HepG2 (cell line): ENCODE data around the gene WNT3A. TPM values are rescaled to one million over a fixed set of nuclear protein-coding genes. Genes with fewer than 3 reads are reported as not detected.

Source experiments
- ERF ChIP-seq: IDR thresholded peaks from 2 replicates; pipeline ENCODE4 v1.6.1; 2018; ENCODE audit warnings: missing biosample characterization, missing genetic modification reagents
- FOXA3 ChIP-seq: IDR thresholded peaks from 2 replicates; pipeline ENCODE4 v1.6.1; 2016; ENCODE audit warnings: missing genetic modification reagents, missing compliant biosample characterization
- FOXC1 ChIP-seq: sonication (generic); formaldehyde crosslinking; IDR thresholded peaks from 2 replicates; pipeline ENCODE4 v1.8.0; 2022; ENCODE audit warnings: mild to moderate bottlenecking, missing genetic modification reagents, borderline replicate concordance
- HES4 ChIP-seq: sonication (generic); formaldehyde crosslinking; IDR thresholded peaks from 2 replicates; pipeline ENCODE4 v1.9.0; 2021; ENCODE audit warnings: mild to moderate bottlenecking, missing genetic modification reagents, borderline replicate concordance
- KDM5B ChIP-seq: sonication (generic); formaldehyde crosslinking; IDR thresholded peaks from 2 replicates; pipeline ENCODE4 v1.4.0; 2020; ENCODE audit warnings: missing genetic modification reagents, mild to moderate bottlenecking, borderline replicate concordance
- NCOA1 ChIP-seq: sonication (generic); formaldehyde crosslinking; IDR thresholded peaks from 2 replicates; pipeline ENCODE4 v1.9.0; 2021; ENCODE audit warnings: missing genetic modification reagents
- RFXAP ChIP-seq: sonication (generic); formaldehyde crosslinking; IDR thresholded peaks from 2 replicates; pipeline ENCODE4 v1.4.0; 2020; ENCODE audit warnings: missing genetic modification reagents, borderline replicate concordance
- SALL2 ChIP-seq: sonication (generic); formaldehyde crosslinking; IDR thresholded peaks from 2 replicates; pipeline ENCODE4 v1.8.1; 2023; ENCODE audit warnings: mild to moderate bottlenecking, missing genetic modification reagents, inconsistent platforms
- YY1 ChIP-seq: IDR thresholded peaks from 2 replicates; pipeline ENCODE4 v1.6.1; 2011; ENCODE audit warnings: low read length, low read depth, moderate library complexity, mild to moderate bottlenecking; ENCODE audit not compliant: insufficient read depth, insufficient replicate concordance
- ZFP1 ChIP-seq: IDR thresholded peaks from 2 replicates; pipeline ENCODE4 v1.6.1; 2016
- ZNF431 ChIP-seq: sonication (generic); formaldehyde crosslinking; IDR thresholded peaks from 2 replicates; pipeline ENCODE4 v1.9.0; 2022; ENCODE audit warnings: missing genetic modification reagents, low read depth, mild to moderate bottlenecking, borderline replicate concordance
- ZNF547 ChIP-seq: sonication (generic); formaldehyde crosslinking; IDR thresholded peaks from 2 replicates; pipeline ENCODE4 v1.5.1; 2020; ENCODE audit warnings: mild to moderate bottlenecking, missing genetic modification reagents
- ZNF563 ChIP-seq: sonication (generic); formaldehyde crosslinking; IDR thresholded peaks from 2 replicates; pipeline ENCODE4 v1.8.0; 2022; ENCODE audit warnings: mild to moderate bottlenecking, moderate library complexity, missing genetic modification reagents
- ZNF672 ChIP-seq: sonication (generic); formaldehyde crosslinking; IDR thresholded peaks from 2 replicates; pipeline ENCODE4 v1.8.1; 2022; ENCODE audit warnings: missing genetic modification reagents
- ZNF747 ChIP-seq: sonication (generic); formaldehyde crosslinking; IDR thresholded peaks from 2 replicates; pipeline ENCODE4 v1.8.1; 2023; ENCODE audit warnings: missing genetic modification reagents, mild to moderate bottlenecking, borderline replicate concordance
- polyA plus RNA-seq, 8 experiments: library from polyadenylated mRNA; depleted of rRNA in 3 of 8; stranded (reverse) in 7 of 8; unstranded in 1 of 8; fragments of >200 nt; fragmentation: Illumina TruSeq in 4 of 8; extraction: Trizol in 4 of 8; gene quantifications; 2 replicates each; pipeline versions ENCODE4 v1.2.1 to v1.2.3, GENCODE V29; 2011 to 2016; ENCODE audit warnings: low read depth in 4 of 8, missing spikeins in 1 of 8, mixed read lengths in 1 of 8; ENCODE audit not compliant: insufficient read depth in 1 of 8
- total RNA-seq, 5 experiments: library from RNA; depleted of rRNA; stranded (reverse); fragments of >200 nt; fragmentation: Illumina TruSeq; extraction: Trizol; gene quantifications; 2 replicates each; pipeline ENCODE4 v1.2.3, GENCODE V29; 2016; ENCODE audit warnings: low read depth in 1 of 5
- TF ChIP-seq, protein P1 (sequence below): sonication (generic); formaldehyde crosslinking; IDR thresholded peaks from 2 replicates; pipeline ENCODE4 v1.4.0; 2020; ENCODE audit warnings: missing genetic modification reagents
- TF ChIP-seq, protein P2 (sequence below): IDR thresholded peaks from 2 replicates; pipeline ENCODE4 v1.6.1; 2016; ENCODE audit warnings: missing compliant biosample characterization, missing genetic modification reagents, borderline replicate concordance
- TF ChIP-seq, protein P3 (sequence below): sonication (generic); formaldehyde crosslinking; IDR thresholded peaks from 2 replicates; pipeline ENCODE4 v1.4.0; 2020; ENCODE audit warnings: missing genetic modification reagents, borderline replicate concordance
- TF ChIP-seq, protein P4 (sequence below): sonication (generic); formaldehyde crosslinking; IDR thresholded peaks from 2 replicates; pipeline ENCODE4 v1.4.0; 2020; ENCODE audit warnings: missing genetic modification reagents
- TF ChIP-seq, protein P5 (sequence below): IDR thresholded peaks from 2 replicates; pipeline ENCODE4 v1.6.1; 2016; ENCODE audit warnings: low read depth

The WNT3A gene
- total and polyA plus RNA-seq, 2 of the 13 experiments (the other 11 are each of a cell fraction or from before 2014, with no cell fraction given) = not detected

DNA sequence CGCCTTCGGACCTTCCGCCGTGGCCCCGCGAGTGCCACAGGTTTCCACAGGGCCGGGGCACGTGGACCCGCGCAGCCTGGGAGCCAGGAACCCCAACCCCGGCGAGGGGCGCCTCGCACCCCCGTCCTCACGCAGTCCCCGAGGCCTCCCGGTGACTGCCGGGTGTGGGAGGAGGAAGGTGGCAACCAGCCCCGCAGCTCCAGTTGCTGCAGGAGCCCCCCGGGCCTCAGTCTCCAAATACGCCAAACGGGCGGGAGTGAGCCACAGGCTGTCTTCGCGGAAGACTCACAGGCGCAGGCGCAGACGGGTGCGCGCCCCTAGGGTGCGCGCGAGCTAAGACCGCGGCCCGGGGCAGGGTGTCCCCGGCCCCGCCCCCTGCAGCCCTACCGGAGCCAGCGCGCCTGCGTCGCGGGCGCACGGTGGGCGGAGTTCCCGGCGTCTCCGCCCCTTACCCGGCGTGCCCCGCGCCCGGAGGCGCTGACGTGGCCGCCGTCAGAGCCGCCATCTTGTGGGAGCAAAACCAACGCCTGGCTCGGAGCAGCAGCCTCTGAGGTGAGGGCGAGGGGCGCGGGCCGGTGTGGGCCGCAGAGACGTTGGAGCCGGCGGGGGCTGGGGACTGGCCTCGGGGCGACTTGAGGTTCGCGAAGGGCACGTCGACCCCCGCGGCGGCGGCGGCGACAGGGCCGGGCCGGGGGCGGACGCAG lies 75.6 kb downstream of the WNT3A start, which contains the start of gene ARF1 (continued):
- TF ChIP-seq, protein P1, sequence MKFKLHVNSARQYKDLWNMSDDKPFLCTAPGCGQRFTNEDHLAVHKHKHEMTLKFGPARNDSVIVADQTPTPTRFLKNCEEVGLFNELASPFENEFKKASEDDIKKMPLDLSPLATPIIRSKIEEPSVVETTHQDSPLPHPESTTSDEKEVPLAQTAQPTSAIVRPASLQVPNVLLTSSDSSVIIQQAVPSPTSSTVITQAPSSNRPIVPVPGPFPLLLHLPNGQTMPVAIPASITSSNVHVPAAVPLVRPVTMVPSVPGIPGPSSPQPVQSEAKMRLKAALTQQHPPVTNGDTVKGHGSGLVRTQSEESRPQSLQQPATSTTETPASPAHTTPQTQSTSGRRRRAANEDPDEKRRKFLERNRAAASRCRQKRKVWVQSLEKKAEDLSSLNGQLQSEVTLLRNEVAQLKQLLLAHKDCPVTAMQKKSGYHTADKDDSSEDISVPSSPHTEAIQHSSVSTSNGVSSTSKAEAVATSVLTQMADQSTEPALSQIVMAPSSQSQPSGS (CRISPR knock-in tag) = 0 out of 2 replicates have a peak, but pooled peaks have one; percentile 30
- TF ChIP-seq KDM5B (CRISPR knock-in tag) (peak; percentile 80; the same call in 1 of the 2 replicates), ZNF747 (CRISPR knock-in tag) (peak; percentile 2; the same call in 1 of the 2 replicates), ERF (peak; percentile 57; the same call in 1 of the 2 replicates), RFXAP (CRISPR knock-in tag) (peak; percentile 21; the same call in 1 of the 2 replicates), SALL2 (CRISPR knock-in tag) (peak; percentile 58), YY1 (peak; percentile 97), FOXC1 (peak; percentile 86; the same call in 1 of the 2 replicates), ZNF431 (CRISPR knock-in tag) (0 out of 2 replicates have a peak, but pooled peaks have one; percentile 22), ZNF672 (CRISPR knock-in tag) (0 out of 2 replicates have a peak, but pooled peaks have one; percentile 17), FOXA3 (CRISPR knock-in tag) (peak; percentile 24; the same call in 1 of the 2 replicates), ZFP1 (no peak), ZNF547 (CRISPR knock-in tag) (peak; percentile 71; the same call in 1 of the 2 replicates), ZNF563 (CRISPR knock-in tag) (peak; percentile 37; the same call in 1 of the 2 replicates), NCOA1 (peak; percentile 74; the same call in 1 of the 2 replicates), HES4 (peak; percentile 21; the same call in 1 of the 2 replicates)
- TF ChIP-seq, protein P2, sequence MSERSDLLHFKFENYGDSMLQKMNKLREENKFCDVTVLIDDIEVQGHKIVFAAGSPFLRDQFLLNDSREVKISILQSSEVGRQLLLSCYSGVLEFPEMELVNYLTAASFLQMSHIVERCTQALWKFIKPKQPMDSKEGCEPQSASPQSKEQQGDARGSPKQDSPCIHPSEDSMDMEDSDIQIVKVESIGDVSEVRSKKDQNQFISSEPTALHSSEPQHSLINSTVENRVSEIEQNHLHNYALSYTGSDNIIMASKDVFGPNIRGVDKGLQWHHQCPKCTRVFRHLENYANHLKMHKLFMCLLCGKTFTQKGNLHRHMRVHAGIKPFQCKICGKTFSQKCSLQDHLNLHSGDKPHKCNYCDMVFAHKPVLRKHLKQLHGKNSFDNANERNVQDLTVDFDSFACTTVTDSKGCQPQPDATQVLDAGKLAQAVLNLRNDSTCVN (CRISPR knock-in tag) = 0 out of 2 replicates have a peak, but pooled peaks have one; percentile 56
- TF ChIP-seq, protein P3, sequence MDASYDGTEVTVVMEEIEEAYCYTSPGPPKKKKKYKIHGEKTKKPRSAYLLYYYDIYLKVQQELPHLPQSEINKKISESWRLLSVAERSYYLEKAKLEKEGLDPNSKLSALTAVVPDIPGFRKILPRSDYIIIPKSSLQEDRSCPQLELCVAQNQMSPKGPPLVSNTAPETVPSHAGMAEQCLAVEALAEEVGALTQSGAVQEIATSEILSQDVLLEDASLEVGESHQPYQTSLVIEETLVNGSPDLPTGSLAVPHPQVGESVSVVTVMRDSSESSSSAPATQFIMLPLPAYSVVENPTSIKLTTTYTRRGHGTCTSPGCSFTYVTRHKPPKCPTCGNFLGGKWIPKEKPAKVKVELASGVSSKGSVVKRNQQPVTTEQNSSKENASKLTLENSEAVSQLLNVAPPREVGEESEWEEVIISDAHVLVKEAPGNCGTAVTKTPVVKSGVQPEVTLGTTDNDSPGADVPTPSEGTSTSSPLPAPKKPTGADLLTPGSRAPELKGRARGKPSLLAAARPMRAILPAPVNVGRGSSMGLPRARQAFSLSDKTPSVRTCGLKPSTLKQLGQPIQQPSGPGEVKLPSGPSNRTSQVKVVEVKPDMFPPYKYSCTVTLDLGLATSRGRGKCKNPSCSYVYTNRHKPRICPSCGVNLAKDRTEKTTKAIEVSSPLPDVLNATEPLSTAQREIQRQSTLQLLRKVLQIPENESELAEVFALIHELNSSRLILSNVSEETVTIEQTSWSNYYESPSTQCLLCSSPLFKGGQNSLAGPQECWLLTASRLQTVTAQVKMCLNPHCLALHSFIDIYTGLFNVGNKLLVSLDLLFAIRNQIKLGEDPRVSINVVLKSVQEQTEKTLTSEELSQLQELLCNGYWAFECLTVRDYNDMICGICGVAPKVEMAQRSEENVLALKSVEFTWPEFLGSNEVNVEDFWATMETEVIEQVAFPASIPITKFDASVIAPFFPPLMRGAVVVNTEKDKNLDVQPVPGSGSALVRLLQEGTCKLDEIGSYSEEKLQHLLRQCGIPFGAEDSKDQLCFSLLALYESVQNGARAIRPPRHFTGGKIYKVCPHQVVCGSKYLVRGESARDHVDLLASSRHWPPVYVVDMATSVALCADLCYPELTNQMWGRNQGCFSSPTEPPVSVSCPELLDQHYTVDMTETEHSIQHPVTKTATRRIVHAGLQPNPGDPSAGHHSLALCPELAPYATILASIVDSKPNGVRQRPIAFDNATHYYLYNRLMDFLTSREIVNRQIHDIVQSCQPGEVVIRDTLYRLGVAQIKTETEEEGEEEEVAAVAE (CRISPR knock-in tag) = peak; percentile 49; the same call in 1 of the 2 replicates
- TF ChIP-seq, protein P4, sequence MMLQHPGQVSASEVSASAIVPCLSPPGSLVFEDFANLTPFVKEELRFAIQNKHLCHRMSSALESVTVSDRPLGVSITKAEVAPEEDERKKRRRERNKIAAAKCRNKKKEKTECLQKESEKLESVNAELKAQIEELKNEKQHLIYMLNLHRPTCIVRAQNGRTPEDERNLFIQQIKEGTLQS (CRISPR knock-in tag) = 0 out of 2 replicates have a peak, but pooled peaks have one; percentile 48
- TF ChIP-seq, protein P5, sequence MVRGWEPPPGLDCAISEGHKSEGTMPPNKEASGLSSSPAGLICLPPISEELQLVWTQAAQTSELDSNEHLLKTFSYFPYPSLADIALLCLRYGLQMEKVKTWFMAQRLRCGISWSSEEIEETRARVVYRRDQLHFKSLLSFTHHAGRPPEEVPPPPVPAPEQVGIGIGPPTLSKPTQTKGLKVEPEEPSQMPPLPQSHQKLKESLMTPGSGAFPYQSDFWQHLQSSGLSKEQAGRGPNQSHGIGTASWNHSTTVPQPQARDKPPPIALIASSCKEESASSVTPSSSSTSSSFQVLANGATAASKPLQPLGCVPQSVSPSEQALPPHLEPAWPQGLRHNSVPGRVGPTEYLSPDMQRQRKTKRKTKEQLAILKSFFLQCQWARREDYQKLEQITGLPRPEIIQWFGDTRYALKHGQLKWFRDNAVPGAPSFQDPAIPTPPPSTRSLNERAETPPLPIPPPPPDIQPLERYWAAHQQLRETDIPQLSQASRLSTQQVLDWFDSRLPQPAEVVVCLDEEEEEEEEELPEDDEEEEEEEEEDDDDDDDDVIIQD = no peak; the same call in 1 of the 2 replicates
